Ecto neural progenitor cell (in vitro differentiated cells): Measurements from ENCODE around the gene HIPK1.
A peak's percentile ranks its signal among the peaks of the same experiment; 100 is the strongest.
"Not testable (repeated sequence)": the region's sequence is repeated elsewhere in the genome, so short reads cannot be mapped to it uniquely, and the experiment has no call there.

Experiments used
- DNase-seq: peaks from one replicate; pipeline ENCODE4 v3.0.0-alpha.2; 2018; ENCODE audit warnings: low spot score

HIPK1 gene

DNA sequence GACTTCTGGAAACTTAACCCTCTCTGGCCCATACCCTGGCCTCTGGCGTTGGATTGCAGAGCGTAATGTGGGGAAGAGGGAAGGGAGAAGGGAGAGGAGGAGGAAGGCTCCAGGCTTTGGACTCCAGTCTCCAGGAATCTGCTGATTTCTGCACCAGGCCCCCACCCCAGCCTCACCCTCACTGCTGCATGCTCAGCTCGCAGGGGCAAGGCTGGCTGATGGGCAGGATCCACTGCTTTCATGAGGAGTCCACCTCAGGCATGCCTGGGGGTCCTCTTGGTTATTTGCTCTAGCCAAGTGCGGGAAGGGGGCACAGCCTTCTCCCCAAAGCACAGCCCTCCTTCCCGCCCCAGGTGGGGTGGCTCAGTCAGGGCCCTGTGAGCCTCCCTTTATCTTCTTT lies 53.8 kb downstream of the HIPK1 start:
- DNase-seq, result no peak

DNA sequence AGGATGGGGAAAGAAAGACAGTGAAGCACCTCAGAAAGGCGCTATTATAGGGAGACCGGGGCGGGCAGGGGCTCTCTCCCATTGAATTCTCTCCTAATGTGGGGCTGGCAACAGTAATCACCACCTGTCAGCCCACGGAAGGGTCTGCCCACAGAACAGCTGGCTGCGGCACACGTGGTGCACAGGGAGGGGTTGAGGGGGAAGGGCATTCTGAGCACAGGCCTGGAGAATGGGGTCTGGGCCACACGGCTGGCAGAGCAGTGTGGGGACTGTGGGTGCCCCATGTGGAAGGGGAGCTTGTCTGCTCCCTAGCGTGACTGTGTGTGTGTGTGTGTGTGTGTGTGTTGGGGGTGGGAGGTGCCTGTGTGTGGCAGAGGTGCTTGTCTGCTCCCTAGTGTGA lies 54.3 kb downstream of the HIPK1 start:
- no peak for DNase-seq

DNA sequence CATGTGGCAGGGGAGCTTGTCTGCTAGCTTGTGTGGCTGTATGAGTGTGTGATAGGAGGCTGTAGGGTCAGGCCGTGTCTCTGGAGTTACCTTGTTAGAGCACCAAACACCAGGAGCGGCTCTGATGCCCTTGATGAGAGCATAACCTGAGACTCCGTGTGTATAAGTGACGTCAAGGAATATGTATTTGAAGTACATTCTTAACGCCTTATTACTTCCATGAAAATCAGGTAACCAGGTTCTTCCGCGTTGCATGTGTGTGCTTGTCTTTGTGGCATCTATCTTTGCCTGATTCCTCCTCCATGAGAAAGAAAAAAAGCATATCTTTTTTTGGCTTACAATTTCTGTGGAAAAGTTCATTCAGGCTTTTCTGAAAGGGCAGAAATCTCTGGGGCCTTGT lies 54.7 kb downstream of the HIPK1 start:
- DNase-seq, result no peak

DNA sequence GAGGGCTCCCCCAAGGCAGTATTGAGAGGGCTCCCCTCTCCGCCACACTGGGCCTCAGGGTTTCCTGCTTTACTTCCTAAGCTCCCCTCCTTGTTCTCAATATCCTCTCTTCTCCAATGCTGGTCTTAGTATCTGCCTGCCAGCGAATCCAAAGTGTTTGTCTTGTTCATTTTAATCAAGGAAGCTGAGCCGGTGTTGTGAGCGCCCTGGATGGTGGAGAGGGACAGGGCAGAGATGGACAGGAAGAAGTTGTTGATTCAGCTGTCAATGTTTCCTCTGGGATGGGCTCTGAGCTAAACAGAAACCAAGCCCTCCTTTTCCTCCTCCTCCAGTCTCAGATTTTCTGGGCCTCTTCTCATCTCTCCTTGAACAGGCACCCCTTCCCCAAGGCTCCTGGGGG lies 55.6 kb downstream of the HIPK1 start:
- DNase-seq, result no peak

DNA sequence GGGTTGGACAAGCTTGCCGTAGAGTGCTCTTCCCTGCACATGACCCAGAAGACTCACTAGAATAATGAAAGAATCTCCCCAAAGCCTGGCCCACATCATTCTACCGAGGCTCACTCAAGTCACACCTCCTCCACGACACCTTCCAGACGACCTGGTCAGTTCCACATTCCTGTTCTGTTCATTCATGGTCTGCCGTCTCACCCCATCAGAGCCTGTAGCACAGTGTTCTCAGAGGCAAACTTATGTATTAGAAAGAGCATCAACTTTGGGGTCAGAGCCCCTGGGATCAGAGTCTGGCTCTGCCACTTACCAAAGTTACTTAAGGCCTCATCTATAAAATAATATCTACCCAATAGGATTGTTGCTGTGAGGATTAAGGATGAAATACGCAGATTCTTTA lies 57.7 kb downstream of the HIPK1 start:
- no peak for DNase-seq

DNA sequence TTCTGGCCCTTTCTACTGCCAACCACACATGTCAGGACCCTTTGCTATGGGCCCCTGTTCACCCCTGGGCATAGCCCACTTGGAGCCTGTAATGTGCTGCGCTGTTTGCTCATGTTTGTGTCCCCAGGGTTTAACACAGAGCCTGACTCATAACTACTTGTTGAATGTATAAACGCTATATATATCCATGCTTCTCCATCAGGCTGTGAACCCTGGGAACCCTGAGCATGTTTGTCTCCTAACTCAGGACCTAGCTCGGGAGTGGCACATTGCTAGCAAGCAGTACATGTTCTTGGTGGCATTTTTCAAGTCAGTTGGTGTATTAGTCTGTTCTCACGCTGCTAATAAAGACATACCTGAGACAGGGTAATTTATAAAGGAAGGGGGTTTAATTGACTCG lies 58.1 kb downstream of the HIPK1 start:
- DNase-seq, result no peak

DNA sequence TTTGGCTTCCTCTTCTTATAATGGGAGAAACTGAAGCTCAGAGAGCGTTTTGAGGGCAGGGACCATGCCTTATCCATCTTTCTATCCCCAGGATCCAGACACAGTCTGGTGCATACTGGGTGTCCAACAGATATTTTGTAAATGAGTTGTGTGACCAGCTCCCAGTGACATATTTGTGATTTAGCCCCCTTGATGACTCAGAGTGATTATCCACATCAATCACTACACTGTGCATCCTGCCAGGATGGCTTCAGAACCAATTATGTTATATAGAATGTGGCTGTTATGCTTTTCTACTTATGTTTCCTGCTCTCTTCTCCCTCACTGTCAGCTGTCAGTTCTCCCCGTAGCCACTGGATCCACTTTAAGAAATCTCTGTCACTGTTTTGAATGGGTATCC lies 61.4 kb downstream of the HIPK1 start:
- DNase-seq, result no peak

DNA sequence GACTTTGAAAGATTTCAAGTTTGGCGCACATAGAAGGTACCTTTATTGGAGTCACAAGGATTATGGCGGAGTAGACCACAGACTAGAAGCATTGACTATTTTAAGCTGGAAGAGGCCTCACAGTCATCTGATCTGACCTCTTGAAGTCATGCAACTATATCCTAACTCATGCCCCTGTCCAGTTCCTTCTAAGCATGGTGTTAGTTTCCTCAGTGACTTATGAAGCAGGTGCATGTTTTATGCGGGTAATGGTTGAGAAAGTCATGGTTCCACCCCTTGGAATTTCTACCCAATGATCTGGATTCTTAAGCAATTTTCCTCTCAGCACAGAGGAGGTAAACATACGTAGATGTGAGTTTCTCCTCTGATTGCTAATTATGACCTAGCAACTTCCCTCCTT lies 61.8 kb downstream of the HIPK1 start:
- DNase-seq, result no peak

DNA sequence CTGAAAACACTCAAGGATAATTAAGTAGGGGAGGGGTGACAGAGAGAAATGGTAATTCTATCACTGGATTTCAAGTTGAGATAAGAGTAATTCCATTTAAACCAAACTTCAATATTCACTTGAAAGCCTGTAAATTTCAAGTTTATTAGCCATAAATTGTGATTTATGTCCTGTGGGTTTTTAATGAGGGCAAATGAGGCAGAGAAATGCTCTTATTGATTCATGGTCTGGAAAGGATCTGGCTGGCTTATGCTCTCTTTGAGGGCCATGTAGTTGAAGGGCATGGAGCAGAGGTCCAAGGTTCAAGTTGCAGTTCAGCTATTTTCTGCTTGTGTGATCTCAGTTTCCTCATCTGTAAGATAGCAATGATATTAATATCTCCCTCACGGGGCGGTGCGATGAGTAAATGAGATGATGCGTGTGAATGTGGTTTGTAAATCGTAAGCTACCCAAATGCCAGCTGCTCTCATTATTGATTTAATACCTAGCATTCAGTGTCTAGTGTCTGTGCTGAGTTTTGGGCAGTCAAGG lies 62.4 kb downstream of the HIPK1 start:
- no peak for DNase-seq

DNA sequence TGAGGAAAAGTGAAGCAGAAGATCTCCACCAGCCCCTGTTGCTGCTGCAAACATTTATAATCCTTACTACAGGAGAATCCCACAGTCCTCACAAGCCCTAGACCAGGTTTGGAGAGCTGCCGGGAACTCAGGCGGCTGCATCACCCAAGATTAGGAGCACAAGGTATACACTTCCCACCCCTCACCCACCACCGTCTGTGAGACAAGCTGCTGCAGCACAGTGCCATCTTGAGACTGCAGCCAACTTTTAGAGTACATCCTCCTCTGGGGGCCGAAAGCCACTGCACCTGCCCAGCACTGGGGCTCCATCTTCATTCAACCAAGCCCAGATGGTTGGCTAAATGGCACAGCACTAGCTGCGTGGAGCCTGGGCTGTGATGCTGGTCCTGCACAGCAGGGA lies 63.9 kb downstream of the HIPK1 start:
- DNase-seq, result peak; percentile 28

DNA sequence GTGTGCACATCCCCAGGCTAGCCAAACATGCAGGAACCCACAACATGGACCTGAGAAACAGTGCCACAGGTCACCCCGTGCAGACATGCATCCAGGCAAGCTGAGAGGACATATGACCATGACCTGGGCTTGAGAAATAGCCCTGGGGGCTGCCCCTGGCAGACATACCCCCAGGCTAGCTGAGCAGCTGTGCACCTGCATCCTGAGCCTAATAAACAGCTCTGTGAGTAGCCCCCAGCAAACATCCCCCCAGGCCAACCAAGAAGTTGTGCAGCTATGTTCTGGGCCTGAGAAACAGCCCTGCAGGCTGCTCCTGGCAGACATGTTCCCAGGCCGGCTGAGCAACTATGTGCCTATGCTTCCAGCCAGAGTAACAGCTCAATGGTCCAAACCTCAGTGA lies 64.6 kb downstream of the HIPK1 start:
- peak; percentile 7 for DNase-seq

DNA sequence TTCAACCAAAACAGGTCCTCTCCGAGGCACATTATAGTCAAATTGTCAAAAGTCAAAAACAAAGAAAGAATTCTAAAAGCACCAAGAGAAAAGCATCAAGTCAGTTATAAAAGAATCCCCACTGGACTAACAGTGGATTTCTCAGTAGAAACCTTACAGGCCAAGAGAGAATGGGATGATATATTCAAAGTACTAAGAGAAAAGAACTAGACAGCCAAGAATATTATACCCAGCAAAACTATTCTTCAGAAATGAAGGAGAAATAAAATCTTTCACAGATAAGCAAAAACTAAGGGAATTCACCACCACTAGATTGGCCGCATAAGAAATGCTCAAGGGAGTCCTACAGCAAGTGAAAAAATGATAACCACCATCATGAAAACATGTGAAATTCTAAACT lies 66.3 kb downstream of the HIPK1 start:
- DNase-seq, result no peak

DNA sequence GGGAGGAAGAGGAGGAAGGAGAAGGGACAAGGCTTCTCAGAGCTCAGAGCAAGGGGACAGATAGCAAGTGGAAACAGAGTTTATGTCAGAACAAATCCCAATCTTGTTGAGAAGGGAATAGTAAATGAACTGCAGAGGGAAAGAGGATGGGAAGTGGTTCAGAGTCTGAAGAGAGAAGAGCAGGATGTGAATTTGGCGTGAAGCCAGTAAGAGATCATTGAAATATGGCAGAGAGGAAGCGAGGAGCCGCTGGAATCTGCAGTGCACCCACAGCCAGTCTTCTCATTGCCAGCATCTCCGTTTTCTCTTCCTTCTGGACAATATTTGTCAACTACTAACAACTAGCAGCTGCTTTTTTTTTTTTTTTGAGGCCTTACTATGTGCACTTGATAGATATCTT lies 69.2 kb downstream of the HIPK1 start:
- no peak for DNase-seq

DNA sequence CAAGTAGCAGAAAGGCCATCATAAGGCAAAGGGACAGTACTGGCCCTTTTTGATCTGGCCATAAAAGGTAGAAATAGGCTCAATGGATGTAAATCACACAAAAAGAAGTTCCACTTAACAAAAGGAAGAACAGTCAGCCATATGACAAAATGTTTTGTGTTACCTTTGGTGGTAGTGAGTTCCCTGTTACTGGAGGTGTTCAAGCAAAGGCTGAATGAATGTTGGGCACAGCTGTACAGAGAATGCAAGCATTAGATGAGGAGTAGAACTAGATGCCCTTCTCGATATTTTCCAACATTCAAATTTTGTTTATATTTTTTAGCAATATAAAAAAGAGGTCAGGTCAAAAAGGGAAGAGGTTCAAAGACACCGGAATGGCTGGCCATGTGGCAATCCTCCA lies 70.1 kb downstream of the HIPK1 start:
- DNase-seq, result no peak

DNA sequence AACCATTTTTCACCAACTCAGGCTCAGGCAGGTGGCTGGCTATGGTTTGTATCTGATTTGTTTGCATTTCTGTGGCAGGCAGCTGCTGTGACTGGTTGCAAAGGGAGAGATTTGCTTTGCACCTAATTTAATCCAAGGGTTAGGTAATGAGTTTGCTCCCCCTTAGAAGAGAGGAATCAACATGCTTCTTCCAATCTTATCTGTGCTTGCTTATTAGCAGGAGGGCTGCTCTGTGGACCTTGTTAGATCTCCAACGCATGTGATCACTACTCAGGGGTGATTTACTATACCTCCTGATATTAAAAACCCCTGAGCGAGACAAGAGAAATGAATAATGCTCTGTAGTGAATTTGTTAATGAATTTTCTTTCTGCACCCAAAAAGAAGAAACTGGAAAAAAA lies 70.7 kb downstream of the HIPK1 start:
- DNase-seq, result no peak

DNA sequence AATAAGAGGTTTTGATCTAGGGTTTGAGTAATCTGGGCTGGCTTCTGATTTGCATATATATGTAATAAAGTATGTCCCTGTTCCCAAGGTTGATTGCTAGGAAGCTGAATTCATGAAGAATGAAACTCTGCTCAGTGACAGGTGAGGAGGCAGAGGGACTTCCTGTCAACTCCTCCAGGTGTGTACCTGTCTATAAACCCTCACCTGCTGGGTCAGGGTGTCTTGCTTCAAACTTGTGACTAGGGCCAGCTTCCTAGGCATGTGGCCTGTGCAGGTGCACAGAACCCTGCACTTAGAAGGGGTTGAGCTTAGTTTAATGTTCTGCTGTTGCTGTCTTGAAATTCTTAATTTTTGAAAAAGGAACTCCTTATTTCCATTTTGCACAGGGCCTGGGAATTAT lies 71.3 kb downstream of the HIPK1 start:
- no peak for DNase-seq

DNA sequence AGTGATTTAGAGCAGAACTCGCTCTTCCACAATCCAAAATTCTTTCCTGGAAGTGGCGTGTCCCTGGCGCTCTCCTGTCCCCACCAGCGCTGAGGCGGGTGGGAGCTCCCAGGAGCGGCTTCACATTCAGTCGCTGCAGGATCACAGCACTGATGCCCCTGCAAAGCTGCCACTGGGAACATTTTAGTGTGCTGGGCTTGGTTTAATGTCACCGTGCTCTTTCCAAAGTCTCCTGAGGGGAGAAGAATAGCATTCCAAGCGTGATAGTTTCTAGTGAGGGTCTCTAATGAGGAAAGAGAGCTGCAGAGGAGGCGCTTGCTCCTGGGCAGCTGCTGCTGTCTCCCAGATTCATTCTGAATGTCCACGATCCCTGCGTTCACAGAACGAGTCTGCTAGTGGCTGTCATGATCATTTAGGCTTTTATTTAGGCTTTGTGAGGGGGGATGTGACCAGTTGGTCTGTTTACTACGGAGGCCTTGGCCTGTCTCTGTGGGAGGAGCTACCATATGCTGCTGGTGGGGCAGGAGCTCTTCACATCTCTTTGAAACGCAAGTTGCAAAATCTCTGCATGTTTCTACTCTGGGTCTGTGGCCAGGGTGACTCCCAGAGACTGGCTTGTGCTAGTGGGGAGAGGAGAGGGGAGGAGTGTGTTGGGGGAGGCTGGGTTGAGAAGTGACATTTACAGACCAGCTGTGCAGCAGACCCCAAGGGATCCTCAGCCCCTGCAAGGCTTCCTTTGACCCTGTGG lies 73.5 kb downstream of the HIPK1 start:
- no peak for DNase-seq

DNA sequence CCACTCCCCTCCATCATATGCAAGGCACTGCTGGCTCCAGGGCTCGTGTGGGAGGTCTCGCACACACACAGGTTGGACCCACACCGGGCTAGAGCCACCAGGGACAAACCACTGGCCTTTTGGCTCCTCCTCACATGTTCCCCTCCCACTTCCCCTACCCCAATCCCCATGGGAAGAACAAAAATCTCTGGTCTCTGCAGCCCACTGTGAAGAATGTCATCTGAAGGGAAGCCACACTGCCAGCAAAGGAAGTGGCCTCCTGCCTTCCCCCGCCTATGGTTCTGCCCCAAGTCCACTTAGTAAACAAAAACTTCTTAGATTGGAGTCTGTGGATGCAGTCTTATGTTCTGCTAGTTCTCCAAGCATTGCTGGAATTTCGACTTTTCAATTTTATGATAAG lies 74.3 kb downstream of the HIPK1 start:
- no peak for DNase-seq

DNA sequence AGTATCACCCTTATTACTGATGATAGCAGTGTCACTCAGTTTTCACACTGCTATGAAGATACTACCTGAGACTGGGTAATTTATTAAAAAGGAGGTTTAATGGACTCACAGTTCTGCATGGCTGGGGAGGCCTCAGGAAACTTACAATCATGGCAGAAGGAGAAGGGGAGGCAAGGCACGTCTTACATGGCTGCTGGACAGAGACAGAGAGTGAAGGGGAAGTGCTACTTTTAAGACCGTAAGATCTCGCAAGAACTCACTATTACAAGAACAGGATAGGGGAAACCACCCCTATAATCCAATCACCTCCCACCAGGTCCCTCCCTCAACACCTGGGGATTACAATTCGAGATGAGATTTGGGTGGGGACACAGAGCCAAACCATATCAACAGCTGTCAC lies 77.7 kb downstream of the HIPK1 start:
- DNase-seq, result not testable (repeated sequence)

DNA sequence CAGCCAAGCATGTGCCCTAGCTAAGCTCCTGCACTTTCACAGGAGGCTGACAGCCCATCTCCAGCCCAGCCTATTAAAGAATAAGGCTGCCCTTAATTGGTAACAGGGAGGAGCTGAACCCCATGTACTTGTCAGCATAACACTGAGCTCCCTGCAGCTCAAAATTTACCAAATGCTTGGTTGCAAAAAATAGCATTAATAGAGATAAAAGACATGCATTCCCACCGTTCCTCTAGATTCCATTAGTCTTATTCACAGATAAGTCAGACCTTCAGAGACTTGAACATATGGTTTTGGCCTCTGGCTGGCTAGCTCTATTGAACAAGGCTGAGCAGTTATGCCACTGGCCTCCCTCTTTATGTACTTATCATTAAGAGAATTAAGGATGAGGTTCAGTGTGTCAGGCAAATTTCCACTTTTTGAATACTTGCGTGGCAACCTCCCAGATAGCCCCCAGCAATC lies 79.4 kb downstream of the HIPK1 start:
- DNase-seq, result no peak

DNA sequence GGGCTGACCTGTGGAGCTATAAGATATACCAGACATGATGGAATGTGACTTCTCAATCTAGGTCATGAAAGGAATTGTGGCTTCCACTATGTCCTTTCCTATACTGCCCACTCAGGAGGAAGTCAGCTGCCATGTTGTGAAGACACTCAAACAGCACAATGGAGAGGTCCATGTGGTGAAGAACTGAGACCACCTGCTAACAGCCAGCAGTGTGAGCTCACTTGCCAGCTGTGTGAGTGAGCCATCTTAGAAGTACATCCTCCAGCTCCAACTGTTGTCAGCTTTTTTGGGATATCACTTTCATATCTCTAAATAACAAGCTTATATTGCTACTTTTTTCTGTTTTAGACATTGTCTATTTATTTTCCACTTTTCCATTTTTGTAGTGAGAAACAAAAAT lies 79.9 kb downstream of the HIPK1 start:
- no peak for DNase-seq

DNA sequence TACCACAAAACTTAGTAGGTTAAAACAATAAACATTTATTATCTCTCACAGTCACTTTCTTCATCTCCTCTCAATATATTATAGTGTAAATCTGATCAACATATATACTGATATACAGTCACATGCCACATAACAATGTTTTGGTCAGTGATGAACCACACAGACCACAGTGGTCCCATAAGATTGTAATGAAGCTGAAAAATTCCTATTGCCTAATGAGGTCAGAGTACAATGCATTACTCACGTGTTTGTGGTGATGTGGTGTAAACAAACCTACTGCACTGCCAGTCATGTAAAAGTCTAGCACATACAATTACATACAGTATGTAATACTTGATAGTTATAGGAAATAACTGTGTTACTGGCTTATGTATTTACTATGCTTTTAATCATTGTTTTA lies 80.3 kb downstream of the HIPK1 start:
- DNase-seq, result no peak

DNA sequence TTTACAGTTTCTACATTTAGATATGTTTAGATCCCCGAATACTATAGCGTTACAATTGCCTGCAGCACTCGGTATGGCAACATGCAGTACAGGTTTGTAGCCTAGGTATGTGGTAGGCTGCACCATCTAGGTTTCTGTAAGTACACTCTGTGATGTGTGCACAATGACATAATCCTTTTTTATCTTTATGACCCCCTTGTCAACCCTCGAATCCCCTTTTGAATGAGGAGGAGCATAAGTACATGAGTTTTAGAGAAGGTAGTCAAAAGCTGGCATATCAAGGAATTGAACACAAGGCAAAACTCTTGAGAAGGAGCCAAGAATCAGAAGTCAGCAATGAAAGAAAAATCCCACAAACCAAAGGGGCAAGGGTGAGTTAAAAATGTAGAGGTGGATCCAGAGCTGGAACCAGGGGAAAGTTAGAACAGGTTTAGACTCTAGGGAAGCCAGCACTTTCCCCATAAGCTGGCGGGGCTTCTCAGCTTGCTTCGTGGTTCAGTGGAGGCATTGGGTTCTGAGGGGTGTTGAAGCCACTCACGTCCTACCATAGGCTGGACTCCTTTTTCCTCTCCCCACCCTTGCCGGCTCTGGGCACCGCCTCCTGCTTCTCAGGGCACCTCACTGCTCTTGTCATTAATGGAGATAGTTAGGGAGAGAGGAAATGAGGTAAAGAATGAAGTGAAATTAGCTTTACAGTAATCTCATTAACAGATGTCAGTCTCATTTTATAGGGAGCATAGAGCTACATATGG lies 81.5 kb downstream of the HIPK1 start:
- DNase-seq, result no peak

DNA sequence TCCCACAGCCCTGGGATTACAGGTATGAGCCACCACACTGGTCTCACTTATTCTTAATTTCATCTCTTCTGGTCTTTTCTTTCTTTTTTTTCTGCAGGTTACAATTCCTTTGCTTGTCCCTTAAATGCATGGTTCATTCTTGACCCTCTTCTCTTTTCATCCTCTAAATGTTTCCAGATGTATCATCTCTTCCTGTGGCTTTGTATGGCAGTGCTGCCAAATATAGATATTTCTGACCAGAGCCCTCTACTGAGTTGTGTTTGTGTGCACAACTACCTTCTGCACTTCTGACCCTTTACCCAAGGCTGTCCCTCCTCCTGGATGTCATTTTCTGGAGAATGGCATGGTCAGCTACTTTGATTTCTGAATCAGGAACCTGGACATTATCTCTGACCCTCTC lies 82.7 kb downstream of the HIPK1 start:
- DNase-seq, result no peak
